ENCODE measurements around the gene APCS. TPM values are rescaled to one million over a fixed set of nuclear protein-coding genes. Genes with fewer than 3 reads are reported as not detected.

APCS gene
- total and polyA plus RNA-seq, 2 donors (not counting 3 experiments of a cell fraction or from before 2014, with no cell fraction given): not detected

DNA sequence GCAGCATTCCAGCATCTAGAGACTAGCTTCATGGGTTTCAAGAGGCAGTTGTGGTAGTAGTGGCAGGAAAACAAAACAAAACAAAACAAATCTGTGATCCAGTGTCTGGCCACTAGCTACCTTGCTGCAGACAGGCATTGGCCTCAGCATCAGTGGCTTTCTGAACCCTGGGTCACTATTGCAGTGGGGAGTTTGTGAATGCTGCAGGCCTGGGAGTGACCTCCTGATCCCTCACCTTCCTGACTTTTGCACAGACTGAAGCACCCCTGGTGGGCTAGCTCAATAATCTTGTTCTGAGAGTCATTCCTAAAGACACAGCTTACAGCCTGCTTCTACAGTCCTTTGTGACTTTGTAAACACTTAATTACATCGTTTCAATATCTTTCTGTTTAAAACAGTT is 24.9 kb upstream of the APCS start:
- H3K4me3 ChIP-seq (replicated peaks in 1 of 3; ENCODE audit: insufficient read depth in 1 of 3, low read depth in 1 of 3, low read length in 3 of 3): no peak overlapping the region
- H3K4me1 ChIP-seq (ENCODE audit: control insufficient read depth, extremely low read depth, insufficient read depth, low read length): no peaks in the 10 kb centered on the region
- no peaks in the 10 kb centered on the region for H3K79me2 ChIP-seq (ENCODE audit: control insufficient read depth, insufficient read depth, low read length)
- CTCF ChIA-PET: no interaction called here
- TF ChIP-seq, protein P1, sequence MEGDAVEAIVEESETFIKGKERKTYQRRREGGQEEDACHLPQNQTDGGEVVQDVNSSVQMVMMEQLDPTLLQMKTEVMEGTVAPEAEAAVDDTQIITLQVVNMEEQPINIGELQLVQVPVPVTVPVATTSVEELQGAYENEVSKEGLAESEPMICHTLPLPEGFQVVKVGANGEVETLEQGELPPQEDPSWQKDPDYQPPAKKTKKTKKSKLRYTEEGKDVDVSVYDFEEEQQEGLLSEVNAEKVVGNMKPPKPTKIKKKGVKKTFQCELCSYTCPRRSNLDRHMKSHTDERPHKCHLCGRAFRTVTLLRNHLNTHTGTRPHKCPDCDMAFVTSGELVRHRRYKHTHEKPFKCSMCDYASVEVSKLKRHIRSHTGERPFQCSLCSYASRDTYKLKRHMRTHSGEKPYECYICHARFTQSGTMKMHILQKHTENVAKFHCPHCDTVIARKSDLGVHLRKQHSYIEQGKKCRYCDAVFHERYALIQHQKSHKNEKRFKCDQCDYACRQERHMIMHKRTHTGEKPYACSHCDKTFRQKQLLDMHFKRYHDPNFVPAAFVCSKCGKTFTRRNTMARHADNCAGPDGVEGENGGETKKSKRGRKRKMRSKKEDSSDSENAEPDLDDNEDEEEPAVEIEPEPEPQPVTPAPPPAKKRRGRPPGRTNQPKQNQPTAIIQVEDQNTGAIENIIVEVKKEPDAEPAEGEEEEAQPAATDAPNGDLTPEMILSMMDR (IDR thresholded peaks at IDR 0.05; ENCODE audit: extremely low read depth in 1 of 2, insufficient read depth in 1 of 2, low read depth in 1 of 2, low read length in 2 of 2): no peak
- no peak for TF ChIP-seq MYC (IDR thresholded peaks at IDR 0.05; ENCODE audit: low read depth, low read length)
- no peak for TF ChIP-seq POLR2AphosphoS5 (IDR thresholded peaks at IDR 0.05; ENCODE audit: insufficient read depth, low read depth, low read length)
- no peak for TF ChIP-seq GATA2 (IDR thresholded peaks at IDR 0.05; ENCODE audit: insufficient read depth, insufficient read length, low read depth, low read length)
- no peak for TF ChIP-seq JUN (IDR thresholded peaks at IDR 0.05; ENCODE audit: borderline replicate concordance, insufficient read depth, insufficient read length, low read depth)
- TF ChIP-seq POLR2A (IDR thresholded peaks at IDR 0.05; ENCODE audit: low read depth, low read length): no peak
- TF ChIP-seq EZH2 (IDR thresholded peaks at IDR 0.05; ENCODE audit: borderline replicate concordance, low read depth, low read length, severe bottlenecking): no peak
- TF ChIP-seq FOS (IDR thresholded peaks at IDR 0.05; ENCODE audit: borderline replicate concordance, insufficient read depth, low read length): no peak
- TF ChIP-seq, protein P2, sequence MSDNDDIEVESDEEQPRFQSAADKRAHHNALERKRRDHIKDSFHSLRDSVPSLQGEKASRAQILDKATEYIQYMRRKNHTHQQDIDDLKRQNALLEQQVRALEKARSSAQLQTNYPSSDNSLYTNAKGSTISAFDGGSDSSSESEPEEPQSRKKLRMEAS (IDR thresholded peaks at IDR 0.05; ENCODE audit: insufficient read depth, insufficient read length): no peak
- H3K9me3 ChIP-seq (replicated peaks; ENCODE audit: control insufficient read depth, insufficient read depth, low read length): no peaks in the 10 kb centered on the region
- H3K9me1 ChIP-seq (replicated peaks; ENCODE audit: control insufficient read depth, extremely low read depth, insufficient read depth, low read length): no peaks in the 10 kb centered on the region
- H3K36me3 ChIP-seq (ENCODE audit: control insufficient read depth in 2 of 2, extremely low read depth in 1 of 2, insufficient read depth in 2 of 2, low read length in 2 of 2): no peaks in the 10 kb centered on the region
- H3K4me2 ChIP-seq (ENCODE audit: insufficient read depth, low read length): no peak overlapping the region
- no peak overlapping the region for H3K27ac ChIP-seq (ENCODE audit: insufficient read depth, low read depth, low read length)
- no peaks in the 10 kb centered on the region for H3K27me3 ChIP-seq (ENCODE audit: control insufficient read depth in 2 of 2, insufficient read depth in 2 of 2, low read length in 2 of 2)
- FAIRE-seq: no peak
- intact Hi-C loops (cut with micrococcal nuclease) (no loop called here), dilution Hi-C loops (cut with MboI; ENCODE audit: extremely low pct_ligation_motif_present, low sequenced_read_pairs) (no loop called here)
- H3K9ac ChIP-seq (replicated peaks; ENCODE audit: extremely low read depth, insufficient read depth, low read length): no peak overlapping the region
- DNase-seq (ENCODE audit: low read depth, low spot score): no peak
- H2AFZ ChIP-seq (ENCODE audit: low read depth, low read length): no peak overlapping the region
- no peaks in the 10 kb centered on the region for H4K20me1 ChIP-seq (replicated peaks; ENCODE audit: control insufficient read depth, extremely low read depth, insufficient read depth, low read length)
- POLR2A ChIA-PET: no interaction called here
- no TSS peak for BruUV-seq (replicated peaks)

Measured in endothelial cell of umbilical vein (primary cell).